Measurements from ENCODE around the gene NDUFA1.
A peak's percentile ranks its signal among the peaks of the same experiment; 100 is the strongest.
"Not testable (repeated sequence)": the region's sequence is repeated elsewhere in the genome, so short reads cannot be mapped to it uniquely, and the experiment has no call there.

The NDUFA1 gene

DNA sequence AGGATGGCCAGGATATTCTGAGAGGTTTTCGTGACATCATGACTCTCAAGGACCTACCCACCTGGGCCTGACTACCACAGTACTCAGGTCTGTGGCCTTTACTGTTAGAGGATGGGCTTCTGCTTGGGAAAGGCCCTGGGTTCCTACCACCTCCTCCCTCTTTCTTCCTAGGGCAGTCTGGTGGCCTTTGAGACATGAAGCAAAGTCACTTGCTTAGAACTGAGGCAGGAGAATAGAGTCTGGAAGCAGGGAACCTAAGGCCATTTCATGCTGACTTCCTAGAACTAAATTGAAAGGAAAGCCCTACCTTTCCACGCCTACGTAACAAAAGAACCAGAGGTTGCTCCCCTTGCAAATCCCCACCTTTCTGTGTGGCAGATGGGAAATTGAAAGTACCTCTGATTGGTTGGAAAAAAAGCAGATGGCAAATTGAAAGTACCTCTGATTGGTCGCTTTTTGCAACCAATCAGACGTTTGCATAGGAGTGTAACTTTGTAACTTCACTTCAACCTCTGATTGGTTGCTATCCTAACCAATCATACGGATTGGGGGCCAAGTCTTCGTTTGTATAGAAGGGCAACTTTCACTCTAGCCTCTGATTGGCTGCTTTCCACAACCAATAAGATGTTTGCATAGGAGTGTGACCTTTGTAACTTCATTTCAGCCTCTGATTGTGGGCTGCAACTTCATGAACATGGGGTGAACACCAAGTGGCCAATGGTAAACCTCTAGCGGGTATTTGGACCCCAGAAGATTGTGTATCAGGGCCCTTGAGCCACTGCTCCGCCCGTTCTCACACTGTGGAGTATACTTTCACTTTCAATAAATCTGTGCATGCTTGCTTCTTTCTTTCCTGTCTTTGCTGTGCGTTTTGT lies 14.2 kb downstream of the NDUFA1 start:
- in situ Hi-C loops (cut with MboI; ENCODE audit: low pct_unique_long_range_greater_than_20kb, low sequenced_read_pairs, unreplicated experiment), result loop anchor here (25.0 kb wide), 1 partner anchor 373 kb away; no protein-coding TSS in a partner anchor
- TF ChIP-seq, protein P1, sequence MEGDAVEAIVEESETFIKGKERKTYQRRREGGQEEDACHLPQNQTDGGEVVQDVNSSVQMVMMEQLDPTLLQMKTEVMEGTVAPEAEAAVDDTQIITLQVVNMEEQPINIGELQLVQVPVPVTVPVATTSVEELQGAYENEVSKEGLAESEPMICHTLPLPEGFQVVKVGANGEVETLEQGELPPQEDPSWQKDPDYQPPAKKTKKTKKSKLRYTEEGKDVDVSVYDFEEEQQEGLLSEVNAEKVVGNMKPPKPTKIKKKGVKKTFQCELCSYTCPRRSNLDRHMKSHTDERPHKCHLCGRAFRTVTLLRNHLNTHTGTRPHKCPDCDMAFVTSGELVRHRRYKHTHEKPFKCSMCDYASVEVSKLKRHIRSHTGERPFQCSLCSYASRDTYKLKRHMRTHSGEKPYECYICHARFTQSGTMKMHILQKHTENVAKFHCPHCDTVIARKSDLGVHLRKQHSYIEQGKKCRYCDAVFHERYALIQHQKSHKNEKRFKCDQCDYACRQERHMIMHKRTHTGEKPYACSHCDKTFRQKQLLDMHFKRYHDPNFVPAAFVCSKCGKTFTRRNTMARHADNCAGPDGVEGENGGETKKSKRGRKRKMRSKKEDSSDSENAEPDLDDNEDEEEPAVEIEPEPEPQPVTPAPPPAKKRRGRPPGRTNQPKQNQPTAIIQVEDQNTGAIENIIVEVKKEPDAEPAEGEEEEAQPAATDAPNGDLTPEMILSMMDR (IDR thresholded peaks at IDR 0.05; ENCODE audit: extremely low read depth, insufficient read depth, missing control alignments), result no peak

DNA sequence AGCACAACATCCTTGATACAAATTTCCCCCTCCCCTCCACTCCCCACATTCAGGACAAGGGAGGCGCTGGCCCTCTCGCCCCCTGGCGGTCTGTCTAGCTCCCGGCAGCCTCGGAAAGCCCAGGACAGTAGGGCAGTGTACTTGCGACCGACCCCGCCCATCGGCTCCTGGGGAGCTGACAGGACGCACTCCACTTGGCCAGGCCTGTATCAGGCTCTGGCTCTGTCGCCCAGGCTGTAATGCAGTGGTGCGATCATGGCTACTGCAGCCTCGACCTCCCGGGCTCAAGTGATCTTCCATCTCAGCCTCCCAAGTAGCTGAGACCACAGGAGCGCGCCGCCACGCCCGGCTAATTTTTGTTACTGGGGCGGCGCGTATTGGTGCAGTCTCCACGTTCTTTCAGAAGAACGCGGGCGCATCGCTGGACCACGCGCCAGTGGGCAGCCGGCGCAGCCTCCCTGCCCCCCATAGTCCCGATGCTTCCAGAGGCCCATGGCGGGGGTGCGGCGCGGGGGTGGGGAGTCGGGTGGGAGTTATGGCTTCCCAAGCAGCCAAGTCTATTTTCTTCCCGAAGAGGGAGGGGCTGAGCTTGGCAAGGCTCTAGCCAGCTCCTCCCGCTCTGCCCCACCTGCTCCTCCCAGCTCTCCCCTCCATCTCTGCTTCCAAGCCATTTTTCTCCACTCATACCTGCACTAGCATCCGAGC lies 16.2 kb downstream of the NDUFA1 start:
- in situ Hi-C loops (cut with MboI; ENCODE audit: low pct_unique_long_range_greater_than_20kb, low sequenced_read_pairs, unreplicated experiment), result loop anchor here (25.0 kb wide), 1 partner anchor 376 kb away; no protein-coding TSS in a partner anchor
- TF ChIP-seq, protein P1 (IDR thresholded peaks at IDR 0.05; ENCODE audit: extremely low read depth, insufficient read depth, missing control alignments), result peak; percentile 62
- DNase-seq (ENCODE audit: low spot score), result peak; percentile 69

More for the DNA sequence above, 14.2 kb downstream of the NDUFA1 start:
- DNase-seq (ENCODE audit: low spot score), result no peak

DNA sequence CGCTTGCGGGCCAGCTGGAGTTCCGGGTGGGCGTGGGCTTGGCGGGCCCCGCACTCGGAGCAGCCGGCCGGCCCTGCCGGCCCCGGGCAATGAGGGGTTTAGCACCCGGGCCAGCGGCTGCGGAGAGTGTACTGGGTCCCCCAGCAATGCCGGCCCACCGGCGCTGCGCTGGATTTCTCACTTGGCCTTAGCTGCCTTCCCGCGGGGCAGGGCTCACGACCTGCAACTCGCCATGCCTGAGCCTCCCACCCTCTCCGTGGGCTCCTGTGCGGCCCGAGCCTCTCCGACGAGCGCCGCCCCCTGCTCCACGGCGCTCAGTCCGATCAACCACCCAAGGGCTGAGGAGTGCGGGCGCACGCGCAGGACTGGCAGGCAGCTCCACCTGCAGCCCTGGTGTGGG lies 19.0 kb downstream of the NDUFA1 start:
- not testable (repeated sequence) for DNase-seq (ENCODE audit: low spot score)
- in situ Hi-C loops (cut with MboI; ENCODE audit: low pct_unique_long_range_greater_than_20kb, low sequenced_read_pairs, unreplicated experiment), result loop anchor here (25.0 kb wide), 1 partner anchor 378 kb away; no protein-coding TSS in a partner anchor

DNA sequence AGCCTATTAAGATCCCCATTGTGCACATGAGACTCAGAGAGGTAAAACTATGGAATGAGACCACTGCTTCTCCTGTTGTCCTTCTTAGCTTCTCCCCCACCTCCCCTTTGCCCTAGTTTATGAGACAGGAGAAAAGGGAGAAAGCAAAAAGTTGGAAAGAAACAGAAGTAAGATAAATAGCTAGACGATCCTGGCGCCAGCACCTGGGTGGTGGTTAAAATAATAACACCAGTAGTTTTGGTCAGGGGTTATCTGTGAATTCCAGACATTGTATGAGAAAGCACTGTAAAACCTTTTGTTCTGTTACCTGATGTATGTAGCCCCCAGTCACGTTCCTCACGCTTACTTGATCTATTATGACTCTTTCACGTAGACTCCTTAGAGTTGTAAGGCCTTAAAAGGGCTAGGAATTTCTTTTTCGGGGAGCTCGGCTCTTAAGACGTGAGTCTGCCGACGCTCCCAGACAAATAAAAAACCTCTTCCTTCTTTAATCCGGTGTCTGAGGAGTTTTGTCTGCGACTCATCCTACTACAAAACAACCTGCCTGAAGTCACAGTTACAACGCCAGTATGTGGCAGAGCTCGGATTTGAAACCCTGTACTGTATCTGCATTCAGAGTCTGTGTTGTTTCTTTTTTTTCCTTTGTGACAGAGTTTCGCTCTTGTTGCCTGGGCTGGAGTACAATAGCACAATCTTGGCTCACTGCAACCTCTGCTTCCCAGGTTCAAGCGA lies 20.5 kb downstream of the NDUFA1 start:
- in situ Hi-C loops (cut with MboI; ENCODE audit: low pct_unique_long_range_greater_than_20kb, low sequenced_read_pairs, unreplicated experiment), result loop anchor here (25.0 kb wide), 1 partner anchor 380 kb away; no protein-coding TSS in a partner anchor
- DNase-seq (ENCODE audit: low spot score), result not testable (repeated sequence)

DNA sequence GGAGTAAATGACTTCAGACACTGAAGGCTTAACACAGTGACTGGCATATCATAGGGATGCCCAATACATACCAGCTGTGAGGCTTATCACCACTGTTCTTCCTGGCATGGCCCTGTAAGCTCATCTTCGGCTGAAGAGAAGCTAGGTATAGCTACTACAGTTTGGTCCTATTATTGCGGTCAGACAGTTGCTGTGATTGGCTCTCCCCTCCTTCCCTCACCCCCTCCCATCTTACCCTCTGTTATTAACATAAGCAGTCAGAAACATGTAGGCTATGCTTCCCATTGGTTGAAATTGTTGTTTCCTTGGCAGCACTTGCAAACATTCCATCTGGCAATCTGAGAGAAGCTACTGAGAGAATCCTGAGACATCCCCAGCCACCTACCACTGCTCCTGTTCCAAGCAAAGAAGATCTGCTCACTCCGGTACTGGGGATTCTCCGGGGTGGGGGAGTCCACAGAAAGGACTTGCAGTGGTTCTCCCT lies 24.3 kb downstream of the NDUFA1 start, which contains the start of gene AKAP14:
Gene AKAP14, plus strand, starts transcription at position 51 of the 484 bp plus-strand sequence. CDS start 7,331 bp downstream, outside the sequence.
- no peak for DNase-seq (ENCODE audit: low spot score)
- in situ Hi-C loops (cut with MboI; ENCODE audit: low pct_unique_long_range_greater_than_20kb, low sequenced_read_pairs, unreplicated experiment), result loop anchor here (25.0 kb wide), 1 partner anchor 384 kb away; no protein-coding TSS in a partner anchor
- TF ChIP-seq, protein P1 (IDR thresholded peaks at IDR 0.05; ENCODE audit: extremely low read depth, insufficient read depth, missing control alignments), result no peak

DNA sequence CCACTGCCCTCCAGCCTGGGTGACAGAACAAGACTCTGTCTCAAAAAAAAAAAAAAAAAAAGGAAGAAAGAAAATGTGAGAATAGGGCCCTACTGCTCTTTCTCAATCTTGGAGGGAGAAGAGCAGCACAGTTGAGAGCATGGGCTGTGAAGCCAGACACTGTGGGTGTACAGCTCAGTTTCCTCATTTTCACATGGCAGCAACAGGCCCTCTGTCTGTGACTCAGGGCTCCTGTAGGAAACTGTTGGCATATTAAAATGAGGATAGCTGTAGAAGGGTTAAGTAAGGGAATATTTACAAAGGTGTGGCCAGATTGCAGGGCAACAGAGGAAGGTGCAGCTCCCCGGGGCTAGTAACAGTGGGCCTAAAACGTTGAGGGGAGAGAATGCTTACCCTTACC lies 27.5 kb downstream of the NDUFA1 start:
- DNase-seq (ENCODE audit: low spot score), result no peak
- in situ Hi-C loops (cut with MboI; ENCODE audit: low pct_unique_long_range_greater_than_20kb, low sequenced_read_pairs, unreplicated experiment), result loop anchor here (25.0 kb wide), 1 partner anchor 387 kb away; no protein-coding TSS in a partner anchor
- TF ChIP-seq, protein P1 (IDR thresholded peaks at IDR 0.05; ENCODE audit: extremely low read depth, insufficient read depth, missing control alignments), result no peak

DNA sequence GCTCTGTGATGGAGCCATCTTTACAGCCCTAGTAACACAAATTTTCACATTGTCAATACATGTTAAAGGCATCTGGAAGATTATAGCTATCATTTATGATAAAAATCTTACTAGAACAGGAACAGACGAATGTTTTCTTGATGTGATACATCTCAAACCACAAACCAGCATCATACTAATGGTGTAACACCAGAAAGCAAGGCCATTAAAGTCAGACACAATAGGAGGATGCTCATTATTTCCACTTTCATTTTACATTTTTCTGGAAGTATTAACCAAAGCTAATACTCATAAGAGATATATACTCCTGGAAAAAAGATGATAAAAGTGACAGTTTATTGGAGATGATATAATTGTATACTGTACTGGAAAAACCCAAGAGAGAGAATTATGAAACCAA lies 29.3 kb downstream of the NDUFA1 start:
- TF ChIP-seq, protein P1 (IDR thresholded peaks at IDR 0.05; ENCODE audit: extremely low read depth, insufficient read depth, missing control alignments), result no peak
- in situ Hi-C loops (cut with MboI; ENCODE audit: low pct_unique_long_range_greater_than_20kb, low sequenced_read_pairs, unreplicated experiment), result no loop called here
- DNase-seq (ENCODE audit: low spot score), result no peak
